ENCODE results near the gene ATP2B2. TPM values are rescaled to one million over a fixed set of nuclear protein-coding genes. Genes with fewer than 3 reads are reported as not detected.

The ATP2B2 gene
- total and polyA plus RNA-seq, 9 of the 15 experiments (the other 6 are each of a cell fraction or from before 2014, with no cell fraction given): 0.06 TPM; not detected in 8

GRCh38 chr3:10549617-10550230 is 44.3 kb upstream of the ATP2B2 start (continued):
- TF ChIP-seq CHAMP1 (IDR thresholded peaks at IDR 0.05): no peak
- TF ChIP-seq BHLHE40 (IDR thresholded peaks at IDR 0.05; ENCODE audit: low read length): no peak
- no peak for TF ChIP-seq C11orf30 (IDR thresholded peaks at IDR 0.05; ENCODE audit: low read depth)
- no peak for TF ChIP-seq KDM1A (IDR thresholded peaks at IDR 0.05)
- no peak for TF ChIP-seq E2F4 (CRISPR knock-in tag; IDR thresholded peaks at IDR 0.05; ENCODE audit: low read depth)
- no peak for TF ChIP-seq EWSR1 (IDR thresholded peaks at IDR 0.05; ENCODE audit: borderline replicate concordance, low read depth, partially characterized antibody)

- Histone ChIP-seq H2AFZ (ENCODE audit: low read depth, low read length) (no peak overlapping the region), H3K27ac (ENCODE audit: extremely low read depth, low read depth, low read length) (no peak overlapping the region), H4K20me1 (replicated peaks; ENCODE audit: control insufficient read depth, insufficient read depth, low read length) (peaks cover 3% of the 10 kb centered on the region; the same call in 1 of the 2 replicates), H3K9me1 (ENCODE audit: control insufficient read depth, insufficient read depth, low read length) (no peaks in the 10 kb centered on the region), H3K9me3 (replicated peaks; ENCODE audit: control insufficient read depth, insufficient read depth, low read depth, low read length) (no peaks in the 10 kb centered on the region), H3K4me3 (no peak overlapping the region), H3K79me2 (ENCODE audit: control insufficient read depth, insufficient read depth, low read length) (no peaks in the 10 kb centered on the region), H3K4me1 (replicated peaks in 1 of 2; ENCODE audit: control insufficient read depth in 2 of 2, insufficient read depth in 2 of 2, low read length in 2 of 2) (no peaks in the 10 kb centered on the region; a peak in 2 of 5 replicates), H3K4me2 (ENCODE audit: insufficient read depth, low read length) (no peak overlapping the region), H3K9ac (ENCODE audit: insufficient read depth in 1 of 2, low read depth in 2 of 2, low read length in 2 of 2) (no peak overlapping the region), H3K36me3 (ENCODE audit: control insufficient read depth, insufficient read depth, low read length) (no peaks in the 10 kb centered on the region), H3K27me3 (ENCODE audit: control insufficient read depth in 2 of 2, insufficient read depth in 2 of 2, low read length in 2 of 2) (peaks cover 5 to 27% of the 10 kb centered on the region in 2 experiments; a peak in 4 of 5 replicates)
- ATAC-seq (no peak), FAIRE-seq (no peak), DNase-seq (ENCODE audit: extremely low read depth in 1 of 4, low spot score in 3 of 4) (no peak)
- in situ Hi-C loops (cut with MboI) (no loop called here), intact Hi-C loops (cut with micrococcal nuclease) (no loop called here)
- TF ChIP-seq MYNN (IDR thresholded peaks at IDR 0.05) (no peak), MYNN (CRISPR knock-in tag; IDR thresholded peaks at IDR 0.05) (no peak), FOSL1 (tag; conservative IDR thresholded peaks at IDR 0.05) (peak; percentile 38; the same call in 1 of the 2 replicates), NCOA6 (IDR thresholded peaks at IDR 0.05) (no peak), ZMIZ1 (IDR thresholded peaks at IDR 0.05; ENCODE audit: low read depth in 2 of 2, low read length in 2 of 2) (no peak), FIP1L1 (IDR thresholded peaks at IDR 0.05; ENCODE audit: low read depth, low read length, poor library complexity, severe bottlenecking) (no peak)
- no TSS peak for BruUV-seq (replicated peaks)
- ChIA-PET POLR2A (interaction anchor here (0.8 to 1.0 kb wide), 3 partner anchors 9 to 26 kb away, joined by 3 to 5 read pairs (median 3); no protein-coding TSS in a partner anchor), CTCF (ENCODE audit: low intra/inter-chr PET ratio) (no interaction called here)
Observed at GRCh38 chr3:10548992-10549391, 43.6 kb upstream of the ATP2B2 start.
